OCI-LY7 (cell line): ENCODE measurements around the gene STAM2.

Experiments used
- EZH2phosphoT487 ChIP-seq: fragments of 200-600 bp; sonication (generic); IDR thresholded peaks from 2 replicates; pipeline ENCODE4 v1.6.1; 2018; ENCODE audit warnings: low read depth, borderline replicate concordance, mild to moderate bottlenecking, mixed run types, antibody characterized with exemption, low read length, moderate library complexity, mixed read lengths
- TF ChIP-seq, protein P1 (sequence below): fragments of 200-600 bp; sonication (generic); conservative IDR thresholded peaks from 2 replicates; pipeline ENCODE4 v1.5.1; 2014; ENCODE audit warnings: mild to moderate bottlenecking, antibody characterized with exemption, low read length, moderate library complexity, mixed read lengths

DNA sequence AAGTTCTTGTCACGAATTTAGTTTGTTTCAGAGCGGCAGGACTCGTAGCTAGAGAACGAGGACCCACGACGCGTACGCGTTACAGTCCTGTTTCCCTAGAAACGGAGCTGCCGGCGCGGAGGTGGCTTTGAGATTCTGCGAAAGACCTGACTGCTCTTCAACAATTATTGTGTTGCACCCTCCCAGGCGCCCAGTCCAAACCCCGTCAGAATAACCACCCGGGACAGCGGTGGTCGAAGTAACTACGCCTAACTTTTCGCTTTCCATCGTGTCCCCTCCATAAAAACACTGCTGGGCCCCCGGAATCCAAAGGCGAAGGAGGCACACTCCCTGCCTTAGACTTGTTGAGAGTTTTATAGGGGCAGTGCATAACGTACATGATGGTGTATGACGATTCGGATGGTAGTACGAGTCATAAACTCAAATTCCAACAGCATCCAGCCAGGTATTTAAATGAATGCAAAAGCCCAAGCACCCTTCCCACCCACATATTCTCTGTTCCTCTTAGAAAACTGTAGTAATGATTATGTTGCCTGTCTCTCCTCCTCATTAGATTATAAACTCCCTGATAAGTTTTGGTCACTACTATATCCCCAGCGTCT, 651 bp upstream of the STAM2 start:
- TF ChIP-seq, protein P1, sequence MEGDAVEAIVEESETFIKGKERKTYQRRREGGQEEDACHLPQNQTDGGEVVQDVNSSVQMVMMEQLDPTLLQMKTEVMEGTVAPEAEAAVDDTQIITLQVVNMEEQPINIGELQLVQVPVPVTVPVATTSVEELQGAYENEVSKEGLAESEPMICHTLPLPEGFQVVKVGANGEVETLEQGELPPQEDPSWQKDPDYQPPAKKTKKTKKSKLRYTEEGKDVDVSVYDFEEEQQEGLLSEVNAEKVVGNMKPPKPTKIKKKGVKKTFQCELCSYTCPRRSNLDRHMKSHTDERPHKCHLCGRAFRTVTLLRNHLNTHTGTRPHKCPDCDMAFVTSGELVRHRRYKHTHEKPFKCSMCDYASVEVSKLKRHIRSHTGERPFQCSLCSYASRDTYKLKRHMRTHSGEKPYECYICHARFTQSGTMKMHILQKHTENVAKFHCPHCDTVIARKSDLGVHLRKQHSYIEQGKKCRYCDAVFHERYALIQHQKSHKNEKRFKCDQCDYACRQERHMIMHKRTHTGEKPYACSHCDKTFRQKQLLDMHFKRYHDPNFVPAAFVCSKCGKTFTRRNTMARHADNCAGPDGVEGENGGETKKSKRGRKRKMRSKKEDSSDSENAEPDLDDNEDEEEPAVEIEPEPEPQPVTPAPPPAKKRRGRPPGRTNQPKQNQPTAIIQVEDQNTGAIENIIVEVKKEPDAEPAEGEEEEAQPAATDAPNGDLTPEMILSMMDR: peak; percentile 61
- no peak for TF ChIP-seq EZH2phosphoT487
